CD1c-positive myeloid dendritic cell (primary cell): ENCODE data around the gene SLC34A2.

ENCODE experiments used
- DNase-seq: peaks from one replicate; pipeline ENCODE4 v3.0.0-alpha.2; 2016; ENCODE audit errors: extremely low spot score

Gene SLC34A2

GRCh38 chr4:25662306-25662705, 6.7 kb downstream of the SLC34A2 start:
- no peak for DNase-seq

- DNase-seq = no peak
These were observed 8.1 kb downstream of the SLC34A2 start for GRCh38 chr4:25663781-25664180.

- DNase-seq = no peak
These were observed 10.5 kb downstream of the SLC34A2 start for GRCh38 chr4:25666031-25666630.

GRCh38 chr4:25667931-25668557, 12.4 kb downstream of the SLC34A2 start:
- no peak for DNase-seq

GRCh38 chr4:25670991-25671390, 15.3 kb downstream of the SLC34A2 start:
- no peak for DNase-seq

- DNase-seq = no peak
These were observed 17.1 kb downstream of the SLC34A2 start for GRCh38 chr4:25672756-25673155.

GRCh38 chr4:25674386-25674785, 18.7 kb downstream of the SLC34A2 start:
- DNase-seq = no peak

GRCh38 chr4:25676221-25676620, 20.6 kb downstream of the SLC34A2 start:
- DNase-seq = no peak

- DNase-seq = no peak
These were observed 21.5 kb downstream of the SLC34A2 start for GRCh38 chr4:25677157-25677556.

- DNase-seq = no peak
These were observed 22.3 kb downstream of the SLC34A2 start for GRCh38 chr4:25677943-25678342.

GRCh38 chr4:25687773-25688172, 32.1 kb downstream of the SLC34A2 start:
- DNase-seq = no peak

GRCh38 chr4:25694466-25694865, 38.8 kb downstream of the SLC34A2 start:
- no peak for DNase-seq

- DNase-seq = no peak
These were observed 40.8 kb downstream of the SLC34A2 start for GRCh38 chr4:25696409-25696808.

GRCh38 chr4:25697516-25697915, 41.9 kb downstream of the SLC34A2 start:
- no peak for DNase-seq

- no peak for DNase-seq
These were observed 45.0 kb downstream of the SLC34A2 start for GRCh38 chr4:25700661-25701060.

- DNase-seq = no peak
These were observed 47.2 kb downstream of the SLC34A2 start for GRCh38 chr4:25702848-25703247.

GRCh38 chr4:25703731-25704388, 48.2 kb downstream of the SLC34A2 start:
- DNase-seq = no peak

GRCh38 chr4:25704516-25704915, 48.9 kb downstream of the SLC34A2 start:
- no peak for DNase-seq

- DNase-seq = no peak
These were observed 55.0 kb downstream of the SLC34A2 start for GRCh38 chr4:25710637-25711036.

- no peak for DNase-seq
These were observed 57.0 kb downstream of the SLC34A2 start for GRCh38 chr4:25712611-25713010.

GRCh38 chr4:25713812-25714211, 58.2 kb downstream of the SLC34A2 start:
- no peak for DNase-seq

GRCh38 chr4:25722964-25723363, 67.3 kb downstream of the SLC34A2 start:
- no peak for DNase-seq

GRCh38 chr4:25723409-25723808, 67.8 kb downstream of the SLC34A2 start:
- no peak for DNase-seq
